ENCODE results near the gene IL6ST.

The IL6ST gene

GRCh38 chr5:55892479-55892878 is 102.3 kb downstream of the IL6ST start:
- Histone ChIP-seq H3K9me3 (ENCODE audit: control insufficient read depth in 1 of 2, low read length in 2 of 2) (peaks cover 0 to 2% of the 10 kb centered on the region in 2 donors), H3K27me3 (ENCODE audit: low read depth, low read length) (no peaks in the 10 kb centered on the region), H3K27ac (ENCODE audit: low read length) (no peak overlapping the region), H3K4me1 (ENCODE audit: control insufficient read depth in 1 of 2, insufficient read depth in 2 of 2, low read length in 2 of 2) (no peaks in the 10 kb centered on the region), H3K36me3 (ENCODE audit: control insufficient read depth in 1 of 2, insufficient read depth in 2 of 2, low read length in 2 of 2) (no peaks in the 10 kb centered on the region), H3K4me3 (ENCODE audit: low read depth in 1 of 2, low read length in 2 of 2) (no peak overlapping the region)

GRCh38 chr5:55888205-55888604 is 106.6 kb downstream of the IL6ST start:
- Histone ChIP-seq H3K4me3 (ENCODE audit: low read depth in 1 of 2, low read length in 2 of 2) (no peak overlapping the region), H3K36me3 (ENCODE audit: control insufficient read depth in 1 of 2, insufficient read depth in 2 of 2, low read length in 2 of 2) (no peaks in the 10 kb centered on the region), H3K9me3 (ENCODE audit: control insufficient read depth in 1 of 2, low read length in 2 of 2) (peaks cover 0 to 2% of the 10 kb centered on the region in 2 donors), H3K4me1 (ENCODE audit: control insufficient read depth in 1 of 2, insufficient read depth in 2 of 2, low read length in 2 of 2) (no peaks in the 10 kb centered on the region), H3K27ac (ENCODE audit: low read length) (no peak overlapping the region), H3K27me3 (ENCODE audit: low read depth, low read length) (no peaks in the 10 kb centered on the region)

GRCh38 chr5:55885359-55885758 is 109.4 kb downstream of the IL6ST start:
- Histone ChIP-seq H3K27ac (ENCODE audit: low read length) (no peak overlapping the region), H3K9me3 (ENCODE audit: control insufficient read depth in 1 of 2, low read length in 2 of 2) (no peaks in the 10 kb centered on the region), H3K4me1 (ENCODE audit: control insufficient read depth in 1 of 2, insufficient read depth in 2 of 2, low read length in 2 of 2) (no peaks in the 10 kb centered on the region), H3K4me3 (ENCODE audit: low read depth in 1 of 2, low read length in 2 of 2) (no peak overlapping the region), H3K27me3 (ENCODE audit: low read depth, low read length) (no peaks in the 10 kb centered on the region), H3K36me3 (ENCODE audit: control insufficient read depth in 1 of 2, insufficient read depth in 2 of 2, low read length in 2 of 2) (no peaks in the 10 kb centered on the region)

Measured in muscle layer of duodenum (tissue), 2 donors.